GM19468 (cell line): Measurements from ENCODE around the gene YES1.
A peak's percentile ranks its signal among the peaks of the same experiment; 100 is the strongest.

ENCODE experiments used
- ATAC-seq: cut with Tn5 transposase; IDR thresholded peaks from one replicate; pipeline ENCODE4 v1.9.1; 2021; ENCODE audit warnings: mild to moderate bottlenecking, moderate library complexity, moderate number of reproducible peaks; ENCODE audit not compliant: unreplicated experiment; ENCODE audit errors: extremely low read depth

YES1 gene

DNA sequence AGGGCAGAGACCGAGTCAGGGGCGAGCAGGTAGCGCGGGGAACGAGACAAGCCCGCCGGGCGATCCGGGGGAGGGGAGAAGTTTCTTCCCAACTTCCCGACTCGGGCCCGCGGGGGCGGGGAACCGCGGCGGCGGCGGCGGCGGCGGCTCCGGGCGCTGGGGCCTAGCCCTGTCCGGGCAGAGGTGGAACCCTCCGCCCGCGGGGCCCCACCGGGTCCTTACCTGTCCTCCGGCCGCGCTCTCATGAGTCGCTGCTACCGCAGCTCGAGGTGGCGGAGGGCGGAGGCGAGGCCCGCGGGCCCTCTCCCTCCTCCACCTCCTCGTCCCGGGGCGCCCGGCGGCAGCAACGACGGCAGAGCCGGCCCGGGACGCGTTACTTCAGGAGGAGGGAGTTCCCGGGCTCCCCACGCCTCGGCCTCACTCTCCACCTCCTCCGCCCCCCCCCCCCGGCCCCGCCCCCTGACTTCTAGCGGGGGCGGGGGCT lies at the start of gene YES1:
TSS of gene YES1 (minus strand) at position 351 of the 484 bp plus-strand sequence. CDS start 55,415 bp downstream, outside the sequence.
- no peak for ATAC-seq

DNA sequence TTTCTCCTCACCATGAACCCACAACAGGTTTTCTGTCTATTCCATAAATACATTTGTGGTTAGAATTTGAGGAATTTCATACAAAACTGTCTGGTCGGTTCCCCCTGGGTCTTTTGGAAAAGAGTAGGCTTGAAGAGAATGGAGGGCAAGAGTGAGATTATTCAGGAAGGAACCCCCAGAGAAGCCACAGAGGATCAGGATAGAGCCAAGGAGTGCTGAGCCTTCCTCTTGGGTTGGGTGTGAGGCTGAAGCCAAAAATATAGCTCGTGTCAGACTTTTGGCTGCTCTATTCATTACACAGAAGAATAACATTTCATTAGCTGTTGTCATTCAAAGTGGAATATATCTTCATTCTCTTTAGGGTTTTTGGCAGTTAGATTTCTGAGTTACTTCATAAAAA lies 45.9 kb upstream of the YES1 start:
- no peak for ATAC-seq

DNA sequence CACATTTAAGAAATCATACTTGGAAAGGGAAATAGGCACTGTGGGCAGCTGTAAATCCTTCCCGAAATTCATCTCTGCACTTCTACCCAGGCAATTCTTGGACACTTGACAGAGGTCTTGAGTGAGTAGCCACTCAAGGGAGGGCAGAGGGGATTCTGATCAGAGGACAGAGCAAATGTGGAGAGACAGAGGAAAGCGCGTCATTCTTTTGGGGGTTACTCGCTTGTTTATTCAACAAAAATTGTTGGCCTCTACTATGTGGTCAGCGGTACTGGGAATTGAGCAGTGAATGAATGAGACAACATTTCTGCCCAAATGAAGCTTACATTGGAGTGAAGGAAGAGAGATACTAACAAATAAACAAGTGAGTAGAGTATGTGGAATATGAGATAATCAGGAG lies 41.4 kb upstream of the YES1 start:
- no peak for ATAC-seq

DNA sequence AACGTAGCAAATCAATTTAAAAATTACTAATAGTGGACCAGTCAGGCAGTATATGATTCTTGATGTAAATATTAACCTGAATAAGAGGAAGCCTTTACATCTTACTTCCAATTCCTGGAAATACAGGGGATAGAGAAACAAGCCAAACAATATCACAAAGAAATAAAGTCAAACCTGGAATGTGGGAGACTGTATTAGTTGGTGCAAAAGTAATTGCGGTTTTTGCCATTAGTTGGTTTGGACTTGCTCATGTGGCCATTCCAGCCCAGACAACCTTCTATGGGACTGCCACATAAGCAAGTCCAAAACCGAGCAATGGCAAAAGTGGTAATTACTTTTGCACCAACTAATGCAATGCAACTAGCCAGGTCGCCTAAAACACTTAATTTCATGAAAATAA lies 38.9 kb upstream of the YES1 start:
- ATAC-seq, result no peak

DNA sequence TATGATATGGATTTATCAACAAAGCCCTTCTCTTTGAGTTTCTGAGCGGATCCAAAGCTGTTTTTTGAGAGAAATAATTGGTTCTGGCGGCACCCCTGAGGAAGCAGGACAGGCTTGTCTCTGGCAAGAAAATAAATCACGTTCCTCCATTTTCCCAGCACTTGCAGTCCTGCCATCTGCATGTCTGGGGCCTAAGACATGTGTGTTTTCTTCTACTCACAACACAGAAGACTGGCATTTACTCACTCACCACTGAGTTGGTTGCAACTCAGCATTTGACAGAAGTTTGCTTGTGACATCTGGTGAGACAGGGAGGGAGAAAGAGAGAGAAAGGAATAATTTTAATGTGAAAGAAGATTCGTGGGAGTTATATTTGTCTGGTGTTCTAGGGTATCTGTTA lies 37.0 kb upstream of the YES1 start:
- no peak for ATAC-seq

DNA sequence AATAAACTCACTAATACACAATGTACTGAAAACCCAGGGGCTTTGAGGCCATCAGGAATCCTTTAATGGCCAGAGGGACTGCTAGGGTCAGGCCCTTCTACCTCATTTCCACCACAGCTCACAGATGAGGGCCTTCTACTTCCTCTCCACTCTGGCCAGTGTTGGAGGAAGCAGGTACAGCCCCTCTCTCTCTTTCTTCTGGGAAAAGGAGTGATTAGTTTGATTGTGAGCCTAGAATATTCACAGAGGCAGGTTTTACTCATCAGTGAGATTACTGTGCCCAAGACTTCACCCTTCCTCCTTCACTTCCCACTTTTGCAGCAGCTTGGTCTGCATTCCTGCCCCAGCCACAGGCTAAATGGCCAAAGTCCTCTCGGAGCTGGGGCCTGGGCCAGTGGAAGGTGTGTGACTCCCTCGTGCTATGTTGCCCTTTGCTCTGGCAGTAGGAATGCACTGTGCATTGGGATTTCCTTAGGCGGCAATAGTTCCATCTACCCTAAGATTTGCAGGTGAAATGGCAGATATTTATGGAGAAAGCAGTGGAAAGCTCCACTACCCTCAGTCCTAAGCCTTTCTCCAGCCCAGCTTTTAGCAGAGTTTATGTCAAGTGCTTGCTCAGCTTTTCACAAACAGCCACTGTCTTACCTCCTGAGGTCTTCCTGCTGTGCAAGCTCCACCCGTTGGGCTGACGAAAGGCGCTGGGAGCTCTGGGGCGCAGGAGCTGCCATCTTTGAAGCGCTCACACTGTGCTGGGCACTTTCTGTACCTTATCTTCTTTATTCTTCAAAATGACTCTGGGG lies 36.2 kb upstream of the YES1 start:
- ATAC-seq, result no peak

DNA sequence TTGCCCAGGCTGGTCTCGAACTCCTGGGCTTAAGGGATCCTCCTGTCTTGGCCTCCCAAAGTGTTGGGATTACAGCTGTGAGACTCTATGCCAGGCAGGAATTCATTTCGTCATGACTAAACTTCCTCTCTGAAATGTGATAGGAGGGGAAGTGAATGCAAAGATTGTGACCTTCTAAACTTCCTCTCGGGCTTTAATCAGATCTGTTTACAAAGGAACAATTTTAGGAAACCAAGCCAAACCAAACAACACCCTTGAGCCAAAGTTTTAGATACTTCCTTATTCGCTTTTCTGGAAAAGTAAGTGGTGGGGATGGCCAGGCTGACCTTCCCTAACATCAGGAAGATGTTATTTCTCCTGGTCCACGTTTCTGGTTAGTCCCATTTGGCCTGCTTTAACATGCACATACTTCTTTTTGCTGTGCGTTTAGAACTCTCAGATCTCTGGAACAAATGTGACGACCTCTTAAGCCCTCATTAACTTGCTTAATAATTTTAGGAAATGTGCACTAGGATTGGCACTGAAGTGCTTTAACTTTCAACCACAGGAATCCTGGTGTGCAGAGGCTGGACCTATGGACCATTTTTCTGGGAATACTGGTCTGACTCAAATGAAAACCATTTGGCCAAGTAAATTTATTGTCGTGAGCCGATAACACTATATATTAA lies 33.2 kb upstream of the YES1 start:
- no peak for ATAC-seq

DNA sequence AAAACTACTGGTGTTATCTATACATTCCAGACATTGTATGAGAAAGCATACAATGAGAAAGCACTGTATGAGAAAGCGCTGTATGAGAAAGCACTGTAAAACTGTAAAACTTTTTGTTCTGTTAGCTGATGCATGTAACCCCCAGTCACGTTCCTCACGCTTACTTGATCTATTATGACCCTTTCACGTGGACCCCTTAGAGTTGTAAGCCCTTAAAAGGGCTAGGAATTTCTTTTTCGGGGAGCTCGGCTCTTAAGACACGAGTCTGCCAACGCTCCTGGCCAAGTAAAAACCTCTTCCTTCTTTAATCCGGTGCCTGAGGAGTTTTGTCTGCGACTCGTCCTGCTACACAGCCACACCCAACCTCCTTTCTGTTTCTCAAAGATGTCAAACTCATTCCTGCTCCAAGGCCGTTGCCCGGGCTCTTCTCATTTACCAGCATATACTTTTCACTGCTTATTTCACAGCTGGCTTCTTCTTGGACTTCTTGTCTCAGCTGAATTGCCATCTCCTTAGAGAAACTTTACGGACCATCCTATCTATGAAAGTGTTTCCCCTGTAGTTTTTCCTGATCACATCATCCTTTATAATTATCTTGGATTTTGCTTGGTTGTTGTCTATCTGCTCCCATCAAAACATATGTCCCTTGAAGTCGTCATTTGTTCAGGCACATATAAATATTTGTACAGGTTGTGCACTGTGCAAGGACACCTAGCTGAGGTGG lies 29.8 kb upstream of the YES1 start:
- ATAC-seq, result no peak

DNA sequence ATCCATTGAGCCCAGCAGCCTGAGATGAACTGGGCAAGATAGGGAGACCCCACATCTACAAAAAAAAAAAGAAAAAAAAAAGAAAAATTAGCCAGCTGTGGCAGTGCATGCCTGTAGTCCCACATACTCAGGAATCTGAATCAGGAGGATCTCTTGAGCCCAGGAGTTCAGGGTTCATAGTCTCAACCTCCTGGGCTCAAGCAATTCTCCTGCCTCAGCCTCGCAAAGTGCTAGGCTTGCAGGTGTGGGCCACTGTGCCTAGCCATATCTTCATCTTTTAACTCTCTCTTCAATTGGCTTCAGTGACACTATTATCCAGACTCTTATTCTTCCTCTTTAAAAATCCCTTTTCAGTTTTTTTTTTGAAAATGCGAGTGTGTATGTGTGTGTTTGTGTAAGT lies 28.5 kb upstream of the YES1 start:
- ATAC-seq, result no peak

DNA sequence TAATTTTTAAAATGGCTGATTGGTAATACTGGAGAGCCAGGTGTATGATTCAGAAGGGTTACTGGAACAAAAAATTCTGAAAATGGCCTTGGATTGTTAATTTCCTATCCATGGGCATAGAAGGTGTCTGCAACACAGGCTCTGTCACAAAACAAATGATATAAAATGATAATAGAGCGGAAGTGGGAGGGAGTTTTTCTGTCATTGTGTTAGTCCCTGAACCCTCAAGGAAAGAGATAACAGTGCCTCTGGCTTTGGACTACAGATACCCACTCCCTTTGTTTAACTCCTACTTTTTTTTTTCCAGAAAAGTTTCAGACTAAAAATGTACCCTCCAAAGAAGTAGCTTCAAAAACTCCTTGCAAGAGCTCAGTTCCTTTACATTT lies 28.0 kb upstream of the YES1 start:
- no peak for ATAC-seq

DNA sequence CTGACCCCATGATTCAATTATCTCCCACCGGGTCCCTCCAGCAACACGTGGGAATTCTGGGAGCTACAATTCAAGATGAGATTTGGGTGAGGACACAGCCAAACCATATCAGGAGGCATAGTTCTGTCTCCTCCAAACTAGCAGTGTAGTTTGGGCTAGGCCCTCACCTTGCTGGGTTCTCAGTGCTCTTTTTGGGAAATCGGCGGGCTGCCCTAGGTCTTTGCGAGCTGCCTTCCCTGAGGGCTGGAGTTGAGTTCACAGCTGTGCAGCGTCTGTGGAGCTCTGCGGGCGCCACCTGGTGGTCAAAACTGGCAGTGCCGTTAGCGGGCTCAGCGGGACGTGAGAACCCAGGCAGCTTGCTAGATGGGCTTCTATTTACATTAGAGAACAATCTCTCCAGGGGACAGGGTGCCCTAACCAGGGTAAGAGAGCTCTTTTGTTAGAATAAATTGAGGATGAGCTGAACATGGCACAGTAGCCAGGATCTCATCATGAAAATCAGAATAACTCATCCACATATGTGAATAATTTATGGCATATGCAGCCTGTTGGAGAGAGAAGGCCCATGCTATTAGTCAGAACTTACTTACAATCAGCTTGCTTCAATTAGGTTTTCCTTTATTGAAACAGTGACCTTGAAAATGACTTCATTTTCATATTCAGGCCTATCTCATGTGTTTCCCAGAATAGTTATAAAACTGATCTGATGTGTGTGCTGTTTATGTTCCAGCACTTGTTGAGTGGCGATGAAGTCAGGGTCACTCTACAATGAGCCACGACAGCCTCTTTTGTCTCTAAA lies 27.4 kb upstream of the YES1 start:
- peak; percentile 71 for ATAC-seq

DNA sequence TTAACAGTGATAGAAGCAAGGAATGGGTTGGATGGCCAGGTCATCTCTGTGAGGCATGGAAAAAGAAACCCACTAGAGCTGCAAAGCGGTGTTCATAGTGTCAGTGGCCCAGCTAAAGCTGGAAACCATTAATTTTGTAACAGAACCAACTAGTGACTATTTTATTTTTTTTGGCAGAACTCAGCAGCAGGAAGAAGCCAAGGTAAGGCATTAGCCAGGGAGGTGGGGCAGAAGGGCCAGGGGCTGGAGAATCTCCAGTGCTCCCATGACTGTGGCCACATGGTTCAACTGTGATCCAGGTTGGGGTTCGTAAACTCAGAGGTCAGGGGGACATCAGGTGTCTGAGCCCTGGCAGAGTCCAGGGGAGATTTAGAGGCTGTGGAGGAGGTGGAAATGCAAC lies 25.9 kb upstream of the YES1 start:
- no peak for ATAC-seq

DNA sequence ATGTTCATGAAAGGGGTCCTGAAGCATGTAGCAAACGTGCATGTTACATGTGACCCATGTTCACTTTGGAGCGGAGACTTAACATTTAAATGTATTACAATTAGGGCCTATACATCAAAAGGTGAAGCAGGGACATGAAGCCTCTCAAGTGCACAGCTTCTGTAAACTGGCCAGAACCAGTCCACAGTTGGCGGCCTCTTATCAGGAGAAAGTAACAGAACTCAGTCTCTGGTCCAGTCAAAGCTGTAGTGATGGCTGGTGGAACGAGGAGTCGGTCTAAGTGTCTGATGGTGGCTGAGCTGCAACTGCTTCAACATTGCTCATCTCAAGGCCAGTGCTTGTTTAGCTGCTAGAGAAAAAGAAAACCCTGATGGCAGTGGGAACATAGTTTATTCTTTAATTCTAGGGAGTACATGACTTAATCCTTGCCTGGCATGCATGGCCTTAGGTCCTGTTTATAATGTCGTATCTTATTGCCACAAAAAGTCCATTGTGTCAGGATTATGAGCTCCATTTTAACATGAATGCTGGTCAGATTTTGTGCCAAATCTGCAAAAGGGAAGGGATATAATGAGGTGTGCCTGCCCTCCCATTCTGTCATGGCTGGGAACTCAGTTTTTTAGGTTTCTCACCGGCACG lies 22.2 kb upstream of the YES1 start:
- ATAC-seq, result no peak

DNA sequence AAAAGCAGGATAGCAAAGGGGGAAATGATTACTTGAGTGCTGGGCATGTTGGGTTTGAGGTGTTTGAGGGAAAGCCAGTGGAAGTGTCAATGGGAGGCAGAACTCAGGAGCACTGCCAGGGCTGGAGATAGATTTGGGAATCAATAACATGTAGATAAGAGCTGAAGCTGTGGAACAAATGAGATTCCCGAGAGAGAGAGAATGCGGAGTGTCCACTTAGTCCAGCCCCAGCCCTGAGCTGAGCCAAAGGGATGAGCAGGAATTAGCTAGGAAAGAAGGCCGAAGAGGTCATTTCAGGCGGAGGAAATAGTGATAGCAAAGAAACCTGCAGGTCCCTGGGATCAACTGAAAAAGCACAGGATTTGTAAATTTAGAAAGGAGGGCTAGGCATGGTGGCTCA lies 21.2 kb upstream of the YES1 start:
- ATAC-seq, result no peak

DNA sequence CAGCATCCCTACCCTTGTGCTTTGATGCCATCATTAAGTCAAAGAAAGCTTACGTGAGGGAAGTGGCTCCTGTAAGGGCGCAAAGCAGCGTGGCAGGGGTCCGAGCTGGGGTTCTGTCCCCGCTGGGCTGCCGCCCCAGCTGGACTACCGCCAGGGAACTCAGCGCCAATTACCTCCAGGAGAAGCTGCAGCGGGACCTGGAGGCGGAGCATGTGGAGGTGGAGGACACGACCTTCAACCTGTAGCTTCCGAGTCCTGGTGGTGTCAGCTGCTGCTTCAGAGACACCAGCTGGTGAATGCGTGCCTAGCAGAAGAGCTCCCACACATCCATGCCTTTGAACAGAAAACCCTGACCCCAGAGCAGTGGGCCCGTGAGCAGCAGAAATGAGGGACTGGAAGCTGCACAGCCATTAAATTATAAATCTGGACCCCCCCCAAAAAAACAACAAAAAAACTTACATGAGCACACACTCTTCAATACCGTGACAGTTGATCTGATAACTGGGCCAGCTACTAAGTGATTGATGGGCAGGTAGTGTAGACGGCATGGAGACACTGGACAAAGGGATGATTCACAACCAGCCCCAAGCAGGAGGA lies 20.1 kb upstream of the YES1 start:
- no peak for ATAC-seq

DNA sequence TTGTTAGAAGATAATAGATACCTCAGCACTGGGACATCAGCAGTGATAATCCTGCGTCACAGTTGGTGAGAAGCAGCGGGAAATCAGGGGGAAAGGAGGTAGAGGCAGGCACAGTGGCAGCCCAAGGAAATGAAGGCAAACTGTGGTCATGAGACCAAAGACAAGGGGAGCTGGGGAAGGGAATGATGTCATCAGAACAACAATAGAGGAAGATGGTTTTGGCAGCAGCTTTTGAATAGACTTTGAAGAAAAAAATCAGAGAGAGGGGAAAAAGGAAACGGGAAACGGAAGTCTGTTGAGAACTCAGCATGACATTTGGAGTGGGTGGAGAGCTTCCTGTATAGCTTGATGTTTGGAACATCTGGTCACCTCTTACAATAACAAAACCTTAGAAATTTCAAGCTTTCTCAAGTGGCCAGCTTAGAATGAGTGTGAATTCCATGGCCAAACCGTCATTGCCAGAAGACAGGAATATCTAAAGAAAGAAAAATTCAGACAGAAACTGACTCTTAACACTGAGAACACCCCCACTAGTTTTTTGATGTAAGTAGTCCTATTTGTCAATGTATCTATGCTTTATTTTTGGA lies 18.4 kb upstream of the YES1 start:
- peak; percentile 31 for ATAC-seq

DNA sequence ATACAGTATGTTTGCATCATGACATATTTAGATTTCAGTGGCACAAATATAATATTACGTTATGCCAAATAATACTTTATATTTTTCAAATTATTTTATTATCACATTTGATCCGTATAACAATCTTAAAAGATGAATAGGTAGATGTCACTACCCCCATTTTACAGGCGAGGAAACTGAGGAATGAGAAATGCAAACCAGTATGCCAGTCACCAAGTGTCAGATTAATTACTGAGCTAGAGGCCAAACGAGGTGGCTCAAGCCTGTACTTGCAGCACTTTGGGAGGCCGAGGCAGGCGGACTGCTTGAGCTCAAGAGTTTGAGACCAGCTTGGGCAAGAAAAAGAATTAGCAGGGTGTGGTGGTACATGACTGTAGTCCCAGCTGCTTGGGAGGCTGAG lies 17.4 kb upstream of the YES1 start:
- ATAC-seq, result no peak

DNA sequence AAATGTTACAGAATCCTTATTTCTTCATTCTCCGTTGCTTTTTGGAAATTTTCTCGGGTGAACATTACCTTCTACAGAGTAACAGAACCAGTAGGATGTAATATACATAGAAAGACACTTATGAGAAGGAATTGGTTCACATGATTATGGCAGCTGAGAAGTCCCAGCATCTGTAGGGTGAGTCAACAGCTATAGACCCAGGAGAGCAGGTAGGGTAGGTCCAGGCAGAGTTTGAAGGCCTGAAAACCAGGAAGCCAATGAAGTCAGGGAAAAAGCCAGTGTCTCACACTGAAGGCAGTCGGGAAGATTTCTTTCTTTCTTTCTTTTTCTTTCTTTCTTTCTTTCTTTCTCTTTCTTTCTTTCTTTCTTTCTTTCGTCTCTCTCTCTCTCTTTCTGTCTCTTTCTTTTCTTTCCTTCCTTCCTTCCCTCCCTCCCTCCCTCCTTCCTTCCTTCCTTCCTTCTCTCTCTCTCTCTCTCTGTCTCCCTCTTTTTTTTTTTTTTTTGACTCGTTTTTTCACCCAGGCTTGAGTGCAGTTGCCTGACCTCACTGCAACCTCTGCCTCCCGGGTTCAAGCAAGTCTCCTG lies 15.1 kb upstream of the YES1 start:
- ATAC-seq, result no peak
